HepG2 (cell line): ENCODE data around the gene PSKH1. TPM values are rescaled to one million over a fixed set of nuclear protein-coding genes. Genes with fewer than 3 reads are reported as not detected.
A peak's percentile ranks its signal among the peaks of the same experiment; 100 is the strongest.

Experiments used
- ATAC-seq: fragments of 200-7000 bp; cut with Tn5 transposase; 3 replicates; pipeline ENCODE4 v1.9.1; 2020; ENCODE audit warnings: mild to moderate bottlenecking, moderate library complexity
- BruUV-seq: library from RNA; stranded (reverse); fragments of 400-500 nt; replicated peaks from 2 replicates; lab custom pipeline; 2021; lab: Mats Ljungman, UMichigan
- CTCF ChIA-PET: fragments of 300-600 bp; formaldehyde crosslinking; extraction: SDS; loops from one replicate; lab custom pipeline; 2021; ENCODE audit warnings: low total read pairs, inconsistent platforms, low intra/inter-chr PET ratio; lab: Yijun Ruan, JAX
- POLR2A ChIA-PET: fragments of 350-600 bp; sonication (Branson Sonifier 250); formaldehyde crosslinking; loops from one replicate; lab custom pipeline; 2020; ENCODE audit warnings: antibody characterized with exemption, inconsistent platforms; lab: Yijun Ruan, JAX
- DNase-seq: peaks from one replicate; pipeline ENCODE4 v3.0.0-alpha.2; 2015; ENCODE audit warnings: low spot score
- FAIRE-seq: peaks from 3 replicates; lab custom pipeline; 2011; peaks lifted over from hg19 to GRCh38; lab: Jason Lieb, UNC
- H2AFZ ChIP-seq: one replicate; pipeline ENCODE4 v1.6.1; 2011; ENCODE audit warnings: low read length, inconsistent platforms
- H3K27ac ChIP-seq: fragments of 300-600 bp; 3 replicates; pipeline ENCODE4 v1.8.0; 2011; ENCODE audit warnings: mixed run types, mild to moderate bottlenecking, mixed read lengths, low read length, inconsistent platforms; ENCODE audit not compliant: insufficient read depth; ENCODE audit errors: extremely low read length
- H3K27me3 ChIP-seq, 2 experiments: fragments of 200-600 bp in 1 of 2; 2 replicates in 1 of 2; 3 replicates in 1 of 2; pipeline versions ENCODE4 v1.6.0 to v1.8.0; 2011; ENCODE audit warnings: low read length in 2 of 2, mild to moderate bottlenecking in 2 of 2, moderate library complexity in 2 of 2, inconsistent platforms in 1 of 2; ENCODE audit not compliant: insufficient read depth in 2 of 2, control insufficient read depth in 1 of 2
- H3K36me3 ChIP-seq, 2 experiments: fragments of 200-600 bp in 1 of 2; replicated peaks in 1 of 2; 2 replicates in 1 of 2; 3 replicates in 1 of 2; pipeline versions ENCODE4 v1.5.1 to v1.8.0; 2011; ENCODE audit warnings: low read length in 2 of 2, inconsistent platforms in 1 of 2; ENCODE audit not compliant: insufficient read depth in 2 of 2, control insufficient read depth in 1 of 2
- H3K4me1 ChIP-seq: 2 replicates; pipeline ENCODE4 v1.5.1; 2012; ENCODE audit warnings: low read length, inconsistent platforms; ENCODE audit not compliant: insufficient read depth
- H3K4me2 ChIP-seq: 2 replicates; pipeline ENCODE4 v1.6.0; 2011; ENCODE audit warnings: low read depth, low read length, inconsistent platforms
- H3K4me3 ChIP-seq, 3 experiments: fragments of 200-600 bp in 1 of 3; sonication (generic), shearing (Covaris generic) in 1 of 3; replicated peaks in 1 of 3; 2 replicates each; pipeline ENCODE4 v1.5.1; 2011 to 2016; ENCODE audit warnings: low read length in 3 of 3, inconsistent platforms in 2 of 3, low read depth in 2 of 3, mild to moderate bottlenecking in 2 of 3, control low read depth in 1 of 3, mixed read lengths in 1 of 3; ENCODE audit not compliant: insufficient read depth in 1 of 3
- H3K79me2 ChIP-seq: one replicate; pipeline ENCODE4 v1.6.1; 2011; ENCODE audit warnings: low read length, inconsistent platforms; ENCODE audit not compliant: insufficient read depth
- H3K9ac ChIP-seq: 2 replicates; pipeline ENCODE4 v1.6.0; 2011; ENCODE audit warnings: mild to moderate bottlenecking, low read depth, low read length, inconsistent platforms; ENCODE audit not compliant: insufficient read depth
- H3K9me3 ChIP-seq: 2 replicates; pipeline ENCODE4 v1.5.1; 2012; ENCODE audit warnings: mild to moderate bottlenecking, low read length
- H4K20me1 ChIP-seq: 2 replicates; pipeline ENCODE4 v1.6.0; 2011; ENCODE audit warnings: inconsistent platforms, mild to moderate bottlenecking, low read length, moderate library complexity; ENCODE audit not compliant: insufficient read depth
- DPF2 ChIP-seq: sonication (generic); formaldehyde crosslinking; IDR thresholded peaks from 2 replicates; pipeline ENCODE4 v1.4.0; 2020; ENCODE audit warnings: mild to moderate bottlenecking, low read depth, missing genetic modification reagents, borderline replicate concordance
- E2F5 ChIP-seq: sonication (generic); formaldehyde crosslinking; conservative IDR thresholded peaks from 2 replicates; pipeline ENCODE4 v1.4.0; 2020; ENCODE audit warnings: missing genetic modification reagents
- MXI1 ChIP-seq: IDR thresholded peaks from 3 replicates; pipeline ENCODE4 v1.6.1; 2012; ENCODE audit warnings: low read depth, low read length, inconsistent platforms, borderline replicate concordance
- NFIB ChIP-seq: sonication (generic); formaldehyde crosslinking; IDR thresholded peaks from 2 replicates; pipeline ENCODE4 v1.9.0; 2021; ENCODE audit warnings: missing genetic modification reagents, mild to moderate bottlenecking, borderline replicate concordance
- PCBP2 ChIP-seq: fragments of 200-400 bp; formaldehyde crosslinking; optimal IDR thresholded peaks from 2 replicates; pipeline ENCODE3; 2018; ENCODE audit warnings: low read length, low read depth; ENCODE audit not compliant: poor library complexity, severe bottlenecking
- RBFOX2 ChIP-seq: fragments of 200-400 bp; formaldehyde crosslinking; IDR thresholded peaks from 2 replicates; pipeline ENCODE4 v1.6.1; 2017; ENCODE audit warnings: low read depth, mild to moderate bottlenecking, low read length
- SPEN ChIP-seq: sonication (generic); formaldehyde crosslinking; IDR thresholded peaks from 2 replicates; pipeline ENCODE4 v1.5.1; 2020; ENCODE audit warnings: low read depth, mild to moderate bottlenecking, missing genetic modification reagents
- TRIM24 ChIP-seq: sonication (generic); formaldehyde crosslinking; IDR thresholded peaks from 2 replicates; pipeline ENCODE4 v1.8.0; 2022; ENCODE audit warnings: mild to moderate bottlenecking, missing genetic modification reagents
- U2AF2 ChIP-seq: fragments of 200-400 bp; formaldehyde crosslinking; IDR thresholded peaks from 2 replicates; pipeline ENCODE4 v1.6.1; 2017; ENCODE audit warnings: low read depth, mild to moderate bottlenecking, low read length
- ZGPAT ChIP-seq: IDR thresholded peaks from 2 replicates; pipeline ENCODE4 v1.6.1; 2016; ENCODE audit warnings: mild to moderate bottlenecking
- ZNF142 ChIP-seq: sonication (generic); formaldehyde crosslinking; IDR thresholded peaks from 2 replicates; pipeline ENCODE4 v1.4.0; 2020; ENCODE audit warnings: missing genetic modification reagents
- ZNF205 ChIP-seq: IDR thresholded peaks from 2 replicates; pipeline ENCODE4 v1.6.1; 2018; ENCODE audit warnings: missing biosample characterization, missing genetic modification reagents
- ZNF230 ChIP-seq: sonication (generic); formaldehyde crosslinking; IDR thresholded peaks from 2 replicates; pipeline ENCODE4 v1.4.0; 2020; ENCODE audit warnings: mild to moderate bottlenecking, missing genetic modification reagents
- ZNF564 ChIP-seq: sonication (generic); formaldehyde crosslinking; IDR thresholded peaks from 2 replicates; pipeline ENCODE4 v1.8.1; 2023; ENCODE audit warnings: mild to moderate bottlenecking, missing genetic modification reagents
- ZNF672 ChIP-seq: sonication (generic); formaldehyde crosslinking; IDR thresholded peaks from 2 replicates; pipeline ENCODE4 v1.8.1; 2022; ENCODE audit warnings: missing genetic modification reagents
- WGBS: methylation state at CpG from one replicate; pipeline ENCODE4 v1.1.6; 2017; ENCODE audit warnings: low lambda C conversion rate; 5-methylcytosine and 5-hydroxymethylcytosine counted together
- in situ Hi-C: cut with HindIII; loops from 2 replicates; pipeline ENCODE4 v1.10.0; 2017; ENCODE audit warnings: low pct_unique_long_range_greater_than_20kb; ENCODE audit not compliant: extremely low pct_ligation_motif_present
- intact Hi-C: fragments of 100-400 bp; cut with micrococcal nuclease; formaldehyde crosslinking; loops from one replicate; pipeline ENCODE4 v1.10.0; 2022; ENCODE audit not compliant: unreplicated experiment
- polyA plus RNA-seq, 8 experiments: library from polyadenylated mRNA; depleted of rRNA in 3 of 8; stranded (reverse) in 7 of 8; unstranded in 1 of 8; fragments of >200 nt; fragmentation: Illumina TruSeq in 4 of 8; extraction: Trizol in 4 of 8; gene quantifications; 2 replicates each; pipeline versions ENCODE4 v1.2.1 to v1.2.3, GENCODE V29; 2011 to 2016; ENCODE audit warnings: low read depth in 4 of 8, missing spikeins in 1 of 8, mixed read lengths in 1 of 8; ENCODE audit not compliant: insufficient read depth in 1 of 8
- total RNA-seq, 5 experiments: library from RNA; depleted of rRNA; stranded (reverse); fragments of >200 nt; fragmentation: Illumina TruSeq; extraction: Trizol; gene quantifications; 2 replicates each; pipeline ENCODE4 v1.2.3, GENCODE V29; 2016; ENCODE audit warnings: low read depth in 1 of 5
- TF ChIP-seq, protein P1 (sequence below): sonication (generic); formaldehyde crosslinking; IDR thresholded peaks from 2 replicates; pipeline ENCODE4 v1.5.0; 2020; ENCODE audit warnings: missing genetic modification reagents, mild to moderate bottlenecking, borderline replicate concordance

Gene PSKH1
- total and polyA plus RNA-seq, 2 of the 13 experiments (the other 11 are each of a cell fraction or from before 2014, with no cell fraction given), result 8.4 to 19.1 TPM

DNA sequence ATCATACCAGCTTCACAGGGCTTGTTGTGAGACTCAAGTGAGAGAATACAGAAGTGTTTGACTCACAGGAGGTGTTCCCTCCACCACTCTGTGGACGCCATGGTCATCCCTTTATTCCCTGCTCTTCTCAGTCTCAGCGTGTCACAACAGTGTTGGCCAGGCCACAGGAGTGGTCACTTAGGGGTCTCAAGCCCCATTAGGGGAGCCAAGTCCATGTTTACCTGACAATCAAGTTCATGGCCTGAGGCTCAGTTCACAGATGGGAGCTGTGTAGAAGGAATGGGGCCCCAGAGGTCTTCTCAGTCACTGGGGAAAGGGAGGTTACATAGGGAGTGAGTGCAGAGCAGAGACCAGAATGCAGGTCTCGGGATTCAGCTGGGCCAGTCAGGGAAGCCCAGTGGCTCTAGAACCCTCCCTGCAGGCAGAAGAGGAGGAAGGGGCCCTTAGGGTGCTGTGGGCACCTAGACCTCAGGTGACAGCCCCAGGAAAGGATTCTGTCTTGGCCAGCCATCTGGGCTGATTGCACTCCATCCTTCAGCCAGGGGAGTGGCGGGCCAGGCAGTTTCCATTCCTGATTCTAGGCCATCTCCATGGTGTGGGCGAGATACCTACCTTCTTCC is 36.0 kb upstream of the PSKH1 start:
- WGBS, result 46% methylated on average over 5 of the region's 5 CpGs
- Histone ChIP-seq H3K36me3 (peaks cover 10 to 30% of the 10 kb centered on the region in 2 experiments; a peak in 4 of 5 replicates), H3K79me2 (peaks cover 92% of the 10 kb centered on the region), H3K9me3 (no peaks in the 10 kb centered on the region), H3K4me2 (peak overlapping the region; percentile 65), H3K4me1 (peaks cover 64% of the 10 kb centered on the region), H3K4me3 (peak overlapping the region in 1 of 3 experiments; percentile 35; a peak in 2 of 6 replicates), H4K20me1 (peaks cover 61% of the 10 kb centered on the region), H3K27me3 (no peaks in the 10 kb centered on the region), H2AFZ (no peak overlapping the region), H3K9ac (peak overlapping the region; percentile 68), H3K27ac (peak overlapping the region; percentile 89)
- no peak for FAIRE-seq
- intact Hi-C loops (loop anchor here (1.0 kb wide), 1 partner anchor 11 kb away; the partner anchor contains the start of gene NUTF2), in situ Hi-C loops (no loop called here)
- BruUV-seq, result no TSS peak
- ChIA-PET CTCF (no interaction called here), POLR2A (interaction anchor here (0.8 to 3.3 kb wide), 9 partner anchors 9 to 87 kb away, joined by 3 to 21 read pairs (median 6); partner anchors contain the start of genes CENPT, EDC4, LCAT and NUTF2)
- ATAC-seq, result peak; percentile 41
- DNase-seq, result no peak
- no peak for TF ChIP-seq RBFOX2
- no peak for TF ChIP-seq MXI1
- TF ChIP-seq ZNF205, result no peak
- TF ChIP-seq ZGPAT, result no peak
- TF ChIP-seq U2AF2, result no peak
- TF ChIP-seq SPEN (CRISPR knock-in tag), result no peak
- TF ChIP-seq ZNF672 (CRISPR knock-in tag), result no peak
- TF ChIP-seq TRIM24 (CRISPR knock-in tag), result no peak
- no peak for TF ChIP-seq ZNF230 (CRISPR knock-in tag)
- no peak; the same call in 1 of the 2 replicates for TF ChIP-seq DPF2
- TF ChIP-seq NFIB, result no peak
- TF ChIP-seq ZNF564 (CRISPR knock-in tag), result no peak
- no peak for TF ChIP-seq PCBP2
- TF ChIP-seq, protein P1, sequence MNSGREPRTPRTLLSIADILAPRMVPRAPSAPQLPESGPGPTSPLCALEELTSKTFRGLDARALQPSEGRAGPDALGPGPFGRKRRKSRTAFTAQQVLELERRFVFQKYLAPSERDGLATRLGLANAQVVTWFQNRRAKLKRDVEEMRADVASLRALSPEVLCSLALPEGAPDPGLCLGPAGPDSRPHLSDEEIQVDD (CRISPR knock-in tag), result no peak
- TF ChIP-seq E2F5 (CRISPR knock-in tag), result no peak
- TF ChIP-seq ZNF142, result no peak
